SK-N-DZ (cell line): ENCODE results near the gene BMP4. TPM values are rescaled to one million over a fixed set of nuclear protein-coding genes. Genes with fewer than 3 reads are reported as not detected.
"Not testable (repeated sequence)": the region's sequence is repeated elsewhere in the genome, so short reads cannot be mapped to it uniquely, and the experiment has no call there.

ENCODE experiments used
- DNase-seq: peaks from one replicate; pipeline ENCODE4 v3.0.0-alpha.2; 2015; ENCODE audit warnings: low spot score
- polyA plus RNA-seq, 2 experiments: library from polyadenylated mRNA; depleted of rRNA; stranded (reverse); fragments of >200 nt; gene quantifications; 2 replicates each; pipeline ENCODE4 v1.2.3, GENCODE V29; 2014

The BMP4 gene
- polyA plus RNA-seq (2014; cell fraction: cytosol; rRNA removed) = 1.0 and 1.6 TPM in 2 replicates
- 0.62 and 1.5 TPM in 2 replicates for polyA plus RNA-seq (2014; cell fraction: nucleus; rRNA removed)

- no peak for DNase-seq
Measured at GRCh38 chr14:53956427-53957201, at the start of gene BMP4. BMP4 (minus strand) TSS chr14:53956825; CDS start chr14:53952222, 4,603 bp downstream.

- no peak for DNase-seq
Measured at GRCh38 chr14:54003064-54003463, 46.4 kb upstream of the BMP4 start.

- DNase-seq = no peak
Measured at GRCh38 chr14:54002653-54003052, 46.0 kb upstream of the BMP4 start.

GRCh38 chr14:54001189-54001878 lies 44.7 kb upstream of the BMP4 start:
- DNase-seq = no peak

- no peak for DNase-seq
Measured at GRCh38 chr14:54000341-54000811, 43.8 kb upstream of the BMP4 start.

- no peak for DNase-seq
Measured at GRCh38 chr14:53999061-53999488, 42.5 kb upstream of the BMP4 start.

GRCh38 chr14:53996041-53996440 lies 39.4 kb upstream of the BMP4 start:
- DNase-seq = no peak

GRCh38 chr14:53993920-53994607 lies 37.4 kb upstream of the BMP4 start:
- no peak for DNase-seq

- DNase-seq = no peak
Measured at GRCh38 chr14:53990978-53991377, 34.4 kb upstream of the BMP4 start.

- DNase-seq = not testable (repeated sequence)
Measured at GRCh38 chr14:53986718-53987117, 30.1 kb upstream of the BMP4 start.

- not testable (repeated sequence) for DNase-seq
Measured at GRCh38 chr14:53984958-53985357, 28.3 kb upstream of the BMP4 start.

GRCh38 chr14:53983112-53983511 lies 26.5 kb upstream of the BMP4 start:
- DNase-seq = no peak

GRCh38 chr14:53982546-53982945 lies 25.9 kb upstream of the BMP4 start:
- DNase-seq = no peak

GRCh38 chr14:53979747-53980642 lies 23.4 kb upstream of the BMP4 start:
- DNase-seq = no peak

GRCh38 chr14:53979113-53979681 lies 22.6 kb upstream of the BMP4 start:
- no peak for DNase-seq

- DNase-seq = no peak
Measured at GRCh38 chr14:53978194-53978593, 21.6 kb upstream of the BMP4 start.

GRCh38 chr14:53975444-53975843 lies 18.8 kb upstream of the BMP4 start:
- no peak for DNase-seq

- DNase-seq = no peak
Measured at GRCh38 chr14:53971521-53971920, 14.9 kb upstream of the BMP4 start.

GRCh38 chr14:53969326-53969725 lies 12.7 kb upstream of the BMP4 start:
- no peak for DNase-seq

- DNase-seq = no peak
Measured at GRCh38 chr14:53968726-53969125, 12.1 kb upstream of the BMP4 start.

- no peak for DNase-seq
Measured at GRCh38 chr14:53967606-53968005, 11.0 kb upstream of the BMP4 start.
